Peyer's patch (tissue), 4 donors: ENCODE data around the gene CDSN.

Source experiments
- CTCF ChIP-seq, 6 experiments: fragments of 450-650 bp in 4 of 6; fragments of 200-600 bp in 2 of 6; sonication (generic) in 1 of 6; IDR thresholded peaks; one replicate each; pipeline ENCODE4 v1.5.1; 2017 to 2019; ENCODE audit warnings: antibody characterized with exemption in 6 of 6, mild to moderate bottlenecking in 3 of 6, moderate library complexity in 1 of 6
- POLR2A ChIP-seq, 2 donors: fragments of 450-650 bp; IDR thresholded peaks; one replicate each; pipeline ENCODE4 v1.5.1; 2017; ENCODE audit warnings: antibody characterized with exemption in 2 of 2, mild to moderate bottlenecking in 2 of 2, moderate library complexity in 2 of 2

- TF ChIP-seq POLR2A (IDR thresholded peaks at IDR 0.05) = no peak
- no peak for TF ChIP-seq CTCF (IDR thresholded peaks at IDR 0.05)
Observed at GRCh38 chr6:31098449-31098938, 21.8 kb downstream of the CDSN start.
